Heart right ventricle (tissue), 16 donors: Measurements from ENCODE around the gene OGFRL1. TPM values are rescaled to one million over a fixed set of nuclear protein-coding genes. Genes with fewer than 3 reads are reported as not detected.
A peak's percentile ranks its signal among the peaks of the same experiment; 100 is the strongest.

Experiments used
- ATAC-seq, 8 donors: fragments of 200-7000 bp; cut with Tn5 transposase; one replicate each; pipeline ENCODE4 v1.9.1; 2020; ENCODE audit warnings: mild to moderate bottlenecking in 8 of 8, moderate library complexity in 8 of 8, moderate number of reproducible peaks in 1 of 8
- DNase-seq, 2 donors: peaks; one replicate each; pipeline ENCODE4 v3.0.0-alpha.2; 2020
- H3K27ac ChIP-seq, 10 donors: fragments of 200-600 bp; sonication (generic) in 2 of 10; one replicate each; pipeline versions ENCODE4 v1.5.0 to v1.8.0; 2020 to 2022; ENCODE audit warnings: mild to moderate bottlenecking in 3 of 10
- H3K27me3 ChIP-seq, 7 donors: fragments of 200-600 bp; one replicate each; pipeline ENCODE4 v1.8.0; 2021 to 2022; ENCODE audit warnings: mild to moderate bottlenecking in 2 of 7
- H3K36me3 ChIP-seq, 9 donors: fragments of 200-600 bp; sonication (generic) in 1 of 9; one replicate each; pipeline versions ENCODE4 v1.5.0 to v1.8.0; 2020 to 2022; ENCODE audit warnings: mild to moderate bottlenecking in 2 of 9
- H3K4me1 ChIP-seq, 9 donors: fragments of 200-600 bp; sonication (generic) in 1 of 9; one replicate each; pipeline versions ENCODE4 v1.5.0 to v1.8.0; 2020 to 2022; ENCODE audit warnings: mild to moderate bottlenecking in 4 of 9
- H3K4me3 ChIP-seq, 10 donors: fragments of 200-600 bp; sonication (generic) in 2 of 10; one replicate each; pipeline versions ENCODE4 v1.5.0 to v1.8.0; 2020 to 2022; ENCODE audit warnings: mild to moderate bottlenecking in 7 of 10, moderate library complexity in 2 of 10
- H3K9me3 ChIP-seq, 11 donors: fragments of 200-600 bp in 10 of 11; sonication (generic) in 2 of 11; one replicate each; pipeline versions ENCODE4 v1.5.0 to v1.8.0; 2013 to 2022; ENCODE audit warnings: mild to moderate bottlenecking in 2 of 11, control low read depth in 1 of 11, moderate library complexity in 1 of 11
- CTCF ChIP-seq, 9 donors: fragments of 200-600 bp; sonication (generic) in 2 of 9; IDR thresholded peaks; one replicate each; pipeline versions ENCODE4 v1.5.0 to v1.8.0; 2021 to 2022; ENCODE audit warnings: antibody characterized with exemption in 9 of 9, mild to moderate bottlenecking in 5 of 9, moderate library complexity in 1 of 9
- WGBS, 2 donors: extraction: QIAGEN DNeasy Blood & Tissue Kit; methylation state at CpG; one replicate each; pipeline ENCODE4 v1.1.7; 2013; ENCODE audit warnings: inconsistent platforms in 1 of 2; 5-methylcytosine and 5-hydroxymethylcytosine counted together
- intact Hi-C, 10 donors: fragments of 100-400 bp; cut with DNase I; formaldehyde crosslinking; loops; one replicate each; pipeline versions ENCODE4 v1.11.1 to v1.14.2; 2022
- polyA plus RNA-seq, 2 donors: library from polyadenylated mRNA; stranded (reverse); fragments of 200-250 nt; gene quantifications; one replicate each; pipeline ENCODE4 v1.2.3, GENCODE V29; 2013
- total RNA-seq, 10 donors: library from RNA; stranded (reverse); fragmentation: NEBNext Ultra II Directional in 3 of 10; extraction: Animal tissue kit (Norgen Biotek cat#: 25700) in 3 of 10; gene quantifications; one replicate each; pipeline versions ENCODE4 v1.2.1 to v1.2.4, GENCODE V29; 2021 to 2023
- donor health status: Arrhythmogenic right ventricular cardiomyopathy.
- donor health status: ischemic (EF 13 %, LVEDD 7.1; RV severe dilation, severe dysfunction).
- donor health status: healthy with polysubstance abuse.
- donor health status: DM: no; HTN: yes; CAD: no.
- donor health status: DM: no; HTN: no; CAD: no.
- donor health status: ischemic (EF 25% LVEDD 6.9; RV normal size, moderate dysfunction).
- donor health status: ischemic (EF 25% LVEDD 5.7; RV mildly dilated, moderate dysfunction).
- donor health status: healthy.
- donor health status: DM: yes; HTN: yes; CAD: no.
- donor health status: Ischemic cardiomyopathy.
- donor health status: ischemic (EF 35%, LVEDD 5.7; RV mildly dilated, moderate dysfunction).
- donor health status: nonischemic (EF 11% LVEDD 7.7; RV severe dilation, severe dysfunction).
- donor health status: DM: yes; HTN: yes; CAD: no.
- donor health status: PGD.
- donor health status: ischemic (EF 29% LVEDD 5.4; RV normal size, mild dysfunction).
- donor health status: nonischemic (EF 23%, LVEDD 6.1; RV moderate dilation, normal function).

Gene OGFRL1
- total and polyA plus RNA-seq, 12 donors = 2.4 to 12.9 (median 7.6) TPM

- peaks cover 0 to 9% (median 0%) of the 10 kb centered on the region in 11 donors for H3K9me3 ChIP-seq
- TF ChIP-seq CTCF (IDR thresholded peaks at IDR 0.05) = no peak
- ATAC-seq = no peak
- peaks cover 0 to 8% (median 0%) of the 10 kb centered on the region in 9 donors for H3K4me1 ChIP-seq
- DNase-seq = no peak
- WGBS, 2 donors = 48 to 68% methylated on average over 2 of the region's 2 CpGs
- H3K36me3 ChIP-seq = no peaks in the 10 kb centered on the region
- no peaks in the 10 kb centered on the region for H3K27me3 ChIP-seq
- H3K4me3 ChIP-seq = no peak overlapping the region
- intact Hi-C loops = no loop called here
- peak overlapping the region in 1 of 10 donors; percentile 8 for H3K27ac ChIP-seq
Observed at GRCh38 chr6:71320041-71320440, 31.4 kb downstream of the OGFRL1 start.

GRCh38 chr6:71321314-71321713 is 32.7 kb downstream of the OGFRL1 start:
- intact Hi-C loops = no loop called here
- Histone ChIP-seq H3K27me3 (no peaks in the 10 kb centered on the region), H3K27ac (no peak overlapping the region), H3K4me3 (no peak overlapping the region), H3K36me3 (no peaks in the 10 kb centered on the region), H3K4me1 (peaks cover 0 to 8% (median 0%) of the 10 kb centered on the region in 9 donors), H3K9me3 (peaks cover 0 to 9% (median 0%) of the 10 kb centered on the region in 11 donors)
- peak in 1 of 8 donors; percentile 22 for ATAC-seq
- DNase-seq = no peak
- no peak for TF ChIP-seq CTCF (IDR thresholded peaks at IDR 0.05)

- H3K4me1 ChIP-seq = peaks cover 0 to 8% (median 0%) of the 10 kb centered on the region in 9 donors
- H3K9me3 ChIP-seq = no peaks in the 10 kb centered on the region
- WGBS, 2 donors = 72 to 77% methylated on average over 5 of the region's 5 CpGs
- H3K36me3 ChIP-seq = no peaks in the 10 kb centered on the region
- no peak for TF ChIP-seq CTCF (IDR thresholded peaks at IDR 0.05)
- DNase-seq (peak in 1 of 2 donors; percentile 10), ATAC-seq (peak in 6 of 8 donors; percentile 35 to 75 (median 45))
- intact Hi-C loops = no loop called here
- no peak overlapping the region for H3K4me3 ChIP-seq
- H3K27ac ChIP-seq = peak overlapping the region in 4 of 10 donors; percentile 3 to 49 (median 14)
- no peaks in the 10 kb centered on the region for H3K27me3 ChIP-seq
Observed at GRCh38 chr6:71324194-71324785, 35.7 kb downstream of the OGFRL1 start.

GRCh38 chr6:71326611-71327010 is 38.0 kb downstream of the OGFRL1 start:
- Histone ChIP-seq H3K4me1 (peaks cover 0 to 7% (median 0%) of the 10 kb centered on the region in 9 donors), H3K27me3 (no peaks in the 10 kb centered on the region), H3K4me3 (no peak overlapping the region), H3K27ac (no peak overlapping the region), H3K9me3 (no peaks in the 10 kb centered on the region), H3K36me3 (no peaks in the 10 kb centered on the region)
- TF ChIP-seq CTCF (IDR thresholded peaks at IDR 0.05) = no peak
- intact Hi-C loops = no loop called here
- ATAC-seq = peak in 1 of 8 donors; percentile 21
- DNase-seq = no peak
